Measurements from ENCODE around the gene KEAP1. TPM values are rescaled to one million over a fixed set of nuclear protein-coding genes. Genes with fewer than 3 reads are reported as not detected.

The KEAP1 gene
- total and polyA plus RNA-seq, 9 of the 15 experiments (the other 6 are each of a cell fraction or from before 2014, with no cell fraction given) = 2.1 to 95.6 (median 64.3) TPM

- TF ChIP-seq CREBBP (IDR thresholded peaks at IDR 0.05; ENCODE audit: low read depth, low read length) (no peak), TRIM28 (IDR thresholded peaks at IDR 0.05) (peak; percentile 14; the same call in 1 of the 2 replicates), ZNF24 (IDR thresholded peaks at IDR 0.05) (peak; percentile 61; the same call in 1 of the 2 replicates), ZNF212 (CRISPR knock-in tag; IDR thresholded peaks at IDR 0.05) (no peak), RB1 (IDR thresholded peaks at IDR 0.05; ENCODE audit: low read depth) (peak; percentile 97), SIN3A (IDR thresholded peaks at IDR 0.05; ENCODE audit: borderline replicate concordance in 2 of 2, control insufficient read depth in 1 of 2, low read depth in 2 of 2, low read length in 2 of 2) (peak; percentile 49 to 82; a peak in 2 of 4 replicates), NEUROD1 (IDR thresholded peaks at IDR 0.05; ENCODE audit: borderline replicate concordance, low read depth, low read length, partially characterized antibody) (peak; percentile 93), MAX (CRISPR knock-in tag; IDR thresholded peaks at IDR 0.05) (peak; percentile 87), SLC30A9 (CRISPR knock-in tag; IDR thresholded peaks at IDR 0.05) (no peak), DMBX1 (CRISPR knock-in tag; IDR thresholded peaks at IDR 0.05; ENCODE audit: borderline replicate concordance) (0 out of 2 replicates have a peak, but pooled peaks have one; percentile 31)
- TF ChIP-seq, protein P1, sequence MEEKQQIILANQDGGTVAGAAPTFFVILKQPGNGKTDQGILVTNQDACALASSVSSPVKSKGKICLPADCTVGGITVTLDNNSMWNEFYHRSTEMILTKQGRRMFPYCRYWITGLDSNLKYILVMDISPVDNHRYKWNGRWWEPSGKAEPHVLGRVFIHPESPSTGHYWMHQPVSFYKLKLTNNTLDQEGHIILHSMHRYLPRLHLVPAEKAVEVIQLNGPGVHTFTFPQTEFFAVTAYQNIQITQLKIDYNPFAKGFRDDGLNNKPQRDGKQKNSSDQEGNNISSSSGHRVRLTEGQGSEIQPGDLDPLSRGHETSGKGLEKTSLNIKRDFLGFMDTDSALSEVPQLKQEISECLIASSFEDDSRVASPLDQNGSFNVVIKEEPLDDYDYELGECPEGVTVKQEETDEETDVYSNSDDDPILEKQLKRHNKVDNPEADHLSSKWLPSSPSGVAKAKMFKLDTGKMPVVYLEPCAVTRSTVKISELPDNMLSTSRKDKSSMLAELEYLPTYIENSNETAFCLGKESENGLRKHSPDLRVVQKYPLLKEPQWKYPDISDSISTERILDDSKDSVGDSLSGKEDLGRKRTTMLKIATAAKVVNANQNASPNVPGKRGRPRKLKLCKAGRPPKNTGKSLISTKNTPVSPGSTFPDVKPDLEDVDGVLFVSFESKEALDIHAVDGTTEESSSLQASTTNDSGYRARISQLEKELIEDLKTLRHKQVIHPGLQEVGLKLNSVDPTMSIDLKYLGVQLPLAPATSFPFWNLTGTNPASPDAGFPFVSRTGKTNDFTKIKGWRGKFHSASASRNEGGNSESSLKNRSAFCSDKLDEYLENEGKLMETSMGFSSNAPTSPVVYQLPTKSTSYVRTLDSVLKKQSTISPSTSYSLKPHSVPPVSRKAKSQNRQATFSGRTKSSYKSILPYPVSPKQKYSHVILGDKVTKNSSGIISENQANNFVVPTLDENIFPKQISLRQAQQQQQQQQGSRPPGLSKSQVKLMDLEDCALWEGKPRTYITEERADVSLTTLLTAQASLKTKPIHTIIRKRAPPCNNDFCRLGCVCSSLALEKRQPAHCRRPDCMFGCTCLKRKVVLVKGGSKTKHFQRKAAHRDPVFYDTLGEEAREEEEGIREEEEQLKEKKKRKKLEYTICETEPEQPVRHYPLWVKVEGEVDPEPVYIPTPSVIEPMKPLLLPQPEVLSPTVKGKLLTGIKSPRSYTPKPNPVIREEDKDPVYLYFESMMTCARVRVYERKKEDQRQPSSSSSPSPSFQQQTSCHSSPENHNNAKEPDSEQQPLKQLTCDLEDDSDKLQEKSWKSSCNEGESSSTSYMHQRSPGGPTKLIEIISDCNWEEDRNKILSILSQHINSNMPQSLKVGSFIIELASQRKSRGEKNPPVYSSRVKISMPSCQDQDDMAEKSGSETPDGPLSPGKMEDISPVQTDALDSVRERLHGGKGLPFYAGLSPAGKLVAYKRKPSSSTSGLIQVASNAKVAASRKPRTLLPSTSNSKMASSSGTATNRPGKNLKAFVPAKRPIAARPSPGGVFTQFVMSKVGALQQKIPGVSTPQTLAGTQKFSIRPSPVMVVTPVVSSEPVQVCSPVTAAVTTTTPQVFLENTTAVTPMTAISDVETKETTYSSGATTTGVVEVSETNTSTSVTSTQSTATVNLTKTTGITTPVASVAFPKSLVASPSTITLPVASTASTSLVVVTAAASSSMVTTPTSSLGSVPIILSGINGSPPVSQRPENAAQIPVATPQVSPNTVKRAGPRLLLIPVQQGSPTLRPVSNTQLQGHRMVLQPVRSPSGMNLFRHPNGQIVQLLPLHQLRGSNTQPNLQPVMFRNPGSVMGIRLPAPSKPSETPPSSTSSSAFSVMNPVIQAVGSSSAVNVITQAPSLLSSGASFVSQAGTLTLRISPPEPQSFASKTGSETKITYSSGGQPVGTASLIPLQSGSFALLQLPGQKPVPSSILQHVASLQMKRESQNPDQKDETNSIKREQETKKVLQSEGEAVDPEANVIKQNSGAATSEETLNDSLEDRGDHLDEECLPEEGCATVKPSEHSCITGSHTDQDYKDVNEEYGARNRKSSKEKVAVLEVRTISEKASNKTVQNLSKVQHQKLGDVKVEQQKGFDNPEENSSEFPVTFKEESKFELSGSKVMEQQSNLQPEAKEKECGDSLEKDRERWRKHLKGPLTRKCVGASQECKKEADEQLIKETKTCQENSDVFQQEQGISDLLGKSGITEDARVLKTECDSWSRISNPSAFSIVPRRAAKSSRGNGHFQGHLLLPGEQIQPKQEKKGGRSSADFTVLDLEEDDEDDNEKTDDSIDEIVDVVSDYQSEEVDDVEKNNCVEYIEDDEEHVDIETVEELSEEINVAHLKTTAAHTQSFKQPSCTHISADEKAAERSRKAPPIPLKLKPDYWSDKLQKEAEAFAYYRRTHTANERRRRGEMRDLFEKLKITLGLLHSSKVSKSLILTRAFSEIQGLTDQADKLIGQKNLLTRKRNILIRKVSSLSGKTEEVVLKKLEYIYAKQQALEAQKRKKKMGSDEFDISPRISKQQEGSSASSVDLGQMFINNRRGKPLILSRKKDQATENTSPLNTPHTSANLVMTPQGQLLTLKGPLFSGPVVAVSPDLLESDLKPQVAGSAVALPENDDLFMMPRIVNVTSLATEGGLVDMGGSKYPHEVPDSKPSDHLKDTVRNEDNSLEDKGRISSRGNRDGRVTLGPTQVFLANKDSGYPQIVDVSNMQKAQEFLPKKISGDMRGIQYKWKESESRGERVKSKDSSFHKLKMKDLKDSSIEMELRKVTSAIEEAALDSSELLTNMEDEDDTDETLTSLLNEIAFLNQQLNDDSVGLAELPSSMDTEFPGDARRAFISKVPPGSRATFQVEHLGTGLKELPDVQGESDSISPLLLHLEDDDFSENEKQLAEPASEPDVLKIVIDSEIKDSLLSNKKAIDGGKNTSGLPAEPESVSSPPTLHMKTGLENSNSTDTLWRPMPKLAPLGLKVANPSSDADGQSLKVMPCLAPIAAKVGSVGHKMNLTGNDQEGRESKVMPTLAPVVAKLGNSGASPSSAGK (IDR thresholded peaks at IDR 0.05) = no peak
- TF ChIP-seq, protein P2, sequence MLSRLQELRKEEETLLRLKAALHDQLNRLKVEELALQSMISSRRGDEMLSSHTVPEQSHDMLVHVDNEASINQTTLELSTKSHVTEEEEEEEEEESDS (CRISPR knock-in tag; IDR thresholded peaks at IDR 0.05) = no peak
- TF ChIP-seq, protein P3, sequence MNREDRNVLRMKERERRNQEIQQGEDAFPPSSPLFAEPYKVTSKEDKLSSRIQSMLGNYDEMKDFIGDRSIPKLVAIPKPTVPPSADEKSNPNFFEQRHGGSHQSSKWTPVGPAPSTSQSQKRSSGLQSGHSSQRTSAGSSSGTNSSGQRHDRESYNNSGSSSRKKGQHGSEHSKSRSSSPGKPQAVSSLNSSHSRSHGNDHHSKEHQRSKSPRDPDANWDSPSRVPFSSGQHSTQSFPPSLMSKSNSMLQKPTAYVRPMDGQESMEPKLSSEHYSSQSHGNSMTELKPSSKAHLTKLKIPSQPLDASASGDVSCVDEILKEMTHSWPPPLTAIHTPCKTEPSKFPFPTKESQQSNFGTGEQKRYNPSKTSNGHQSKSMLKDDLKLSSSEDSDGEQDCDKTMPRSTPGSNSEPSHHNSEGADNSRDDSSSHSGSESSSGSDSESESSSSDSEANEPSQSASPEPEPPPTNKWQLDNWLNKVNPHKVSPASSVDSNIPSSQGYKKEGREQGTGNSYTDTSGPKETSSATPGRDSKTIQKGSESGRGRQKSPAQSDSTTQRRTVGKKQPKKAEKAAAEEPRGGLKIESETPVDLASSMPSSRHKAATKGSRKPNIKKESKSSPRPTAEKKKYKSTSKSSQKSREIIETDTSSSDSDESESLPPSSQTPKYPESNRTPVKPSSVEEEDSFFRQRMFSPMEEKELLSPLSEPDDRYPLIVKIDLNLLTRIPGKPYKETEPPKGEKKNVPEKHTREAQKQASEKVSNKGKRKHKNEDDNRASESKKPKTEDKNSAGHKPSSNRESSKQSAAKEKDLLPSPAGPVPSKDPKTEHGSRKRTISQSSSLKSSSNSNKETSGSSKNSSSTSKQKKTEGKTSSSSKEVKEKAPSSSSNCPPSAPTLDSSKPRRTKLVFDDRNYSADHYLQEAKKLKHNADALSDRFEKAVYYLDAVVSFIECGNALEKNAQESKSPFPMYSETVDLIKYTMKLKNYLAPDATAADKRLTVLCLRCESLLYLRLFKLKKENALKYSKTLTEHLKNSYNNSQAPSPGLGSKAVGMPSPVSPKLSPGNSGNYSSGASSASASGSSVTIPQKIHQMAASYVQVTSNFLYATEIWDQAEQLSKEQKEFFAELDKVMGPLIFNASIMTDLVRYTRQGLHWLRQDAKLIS (CRISPR knock-in tag; IDR thresholded peaks at IDR 0.05) = peak; percentile 50
These were observed 593 bp downstream of the KEAP1 start (continued) for GRCh38 chr19:10502524-10503001.

Measured in K562 (cell line).